GM23248 (cell line): Measurements from ENCODE around the gene FAM98B.

Experiments used
- EZH2 ChIP-seq: fragments of 200-600 bp; sonication (generic); IDR thresholded peaks from 2 replicates; pipeline ENCODE4 v1.6.1; 2018; ENCODE audit warnings: antibody characterized with exemption, mild to moderate bottlenecking; ENCODE audit not compliant: insufficient read depth, poor library complexity, severe bottlenecking
- EZH2phosphoT487 ChIP-seq: fragments of 200-600 bp; sonication (generic); IDR thresholded peaks from 2 replicates; pipeline ENCODE4 v1.6.1; 2018; ENCODE audit warnings: antibody characterized with exemption, moderate library complexity, mild to moderate bottlenecking, low read depth; ENCODE audit not compliant: insufficient read depth

- TF ChIP-seq EZH2 (no peak), EZH2phosphoT487 (no peak)
Measured at GRCh38 chr15:38440353-38441129, 13.4 kb upstream of the FAM98B start.
